MM.1S (cell line): ENCODE results near the gene TPST1.

Experiments used
- DNase-seq: peaks from one replicate; pipeline ENCODE4 v3.0.0-alpha.2; 2015
- H2AFZ ChIP-seq: fragments of 300-600 bp; sonication (generic); 2 replicates; pipeline ENCODE4 v1.6.0; 2016; ENCODE audit warnings: antibody characterized with exemption, low read length
- H3F3A ChIP-seq: fragments of 300-600 bp; sonication (generic); 2 replicates; pipeline ENCODE4 v1.6.1; 2016; ENCODE audit warnings: mild to moderate bottlenecking, antibody characterized with exemption, low read length, moderate library complexity, mixed read lengths; ENCODE audit not compliant: insufficient read depth
- H3K27ac ChIP-seq: fragments of 300-600 bp; sonication (generic); 2 replicates; pipeline ENCODE4 v1.5.1; 2016; ENCODE audit warnings: mild to moderate bottlenecking, low read length
- H3K27me3 ChIP-seq: fragments of 300-600 bp; sonication (generic); replicated peaks from 2 replicates; pipeline ENCODE4 v1.6.0; 2016; ENCODE audit warnings: low read length; ENCODE audit not compliant: insufficient read depth
- H3K36me3 ChIP-seq: fragments of 300-600 bp; sonication (generic); replicated peaks from 2 replicates; pipeline ENCODE4 v1.6.1; 2016; ENCODE audit warnings: mild to moderate bottlenecking, low read length, mixed read lengths; ENCODE audit not compliant: insufficient read depth
- H3K4me1 ChIP-seq: fragments of 300-600 bp; sonication (generic); 2 replicates; pipeline ENCODE4 v1.6.1; 2016; ENCODE audit warnings: low read length, mixed read lengths
- H3K4me2 ChIP-seq: fragments of 300-600 bp; sonication (generic); 2 replicates; pipeline ENCODE4 v1.6.0; 2016; ENCODE audit warnings: low read depth, low read length
- H3K4me3 ChIP-seq: fragments of 300-600 bp; sonication (generic); 2 replicates; pipeline ENCODE4 v1.5.1; 2016; ENCODE audit warnings: low read length, mixed read lengths
- H3K79me2 ChIP-seq: fragments of 300-600 bp; sonication (generic); 2 replicates; pipeline ENCODE4 v1.6.1; 2016; ENCODE audit warnings: mixed run types, low read length, mixed read lengths
- H3K9ac ChIP-seq: fragments of 300-600 bp; sonication (generic); 2 replicates; pipeline ENCODE4 v1.6.1; 2016; ENCODE audit warnings: low read length, mixed read lengths
- H3K9me2 ChIP-seq: fragments of 300-600 bp; sonication (generic); replicated peaks from 2 replicates; pipeline ENCODE4 v1.6.1; 2016; ENCODE audit warnings: mild to moderate bottlenecking, low read length, mixed read lengths; ENCODE audit not compliant: insufficient read depth
- H3K9me3 ChIP-seq: fragments of 300-600 bp; sonication (generic); replicated peaks from 2 replicates; pipeline ENCODE4 v1.6.1; 2016; ENCODE audit warnings: mild to moderate bottlenecking, low read length, mixed read lengths; ENCODE audit not compliant: insufficient read depth
- H4K20me1 ChIP-seq: fragments of 300-600 bp; sonication (generic); 2 replicates; pipeline ENCODE4 v1.6.1; 2016; ENCODE audit warnings: mild to moderate bottlenecking, low read length, moderate library complexity, mixed read lengths; ENCODE audit not compliant: insufficient read depth
- EZH2 ChIP-seq: fragments of 300-600 bp; sonication (generic); optimal IDR thresholded peaks from 2 replicates; pipeline ENCODE3; 2017; ENCODE audit warnings: low read depth, mild to moderate bottlenecking, antibody characterized with exemption, low read length, mixed read lengths
- EZH2phosphoT487 ChIP-seq: fragments of 300-600 bp; sonication (generic); IDR thresholded peaks from 2 replicates; pipeline ENCODE4 v1.6.1; 2018; ENCODE audit warnings: antibody characterized with exemption, low read length
- TF ChIP-seq, protein P1 (sequence below): fragments of 300-600 bp; sonication (generic); IDR thresholded peaks from 2 replicates; pipeline ENCODE4 v1.5.1; 2016; ENCODE audit warnings: antibody characterized with exemption, low read length, mixed read lengths

The TPST1 gene

GRCh38 chr7:66296557-66296956 is 91.4 kb downstream of the TPST1 start:
- DNase-seq, result no peak
- Histone ChIP-seq H2AFZ (no peak overlapping the region), H3F3A (no peaks in the 10 kb centered on the region), H3K9ac (no peak overlapping the region), H3K79me2 (no peaks in the 10 kb centered on the region), H4K20me1 (no peaks in the 10 kb centered on the region), H3K27me3 (no peaks in the 10 kb centered on the region), H3K4me1 (no peaks in the 10 kb centered on the region), H3K27ac (no peak overlapping the region), H3K36me3 (no peaks in the 10 kb centered on the region), H3K4me3 (no peak overlapping the region), H3K9me3 (no peaks in the 10 kb centered on the region), H3K9me2 (no peaks in the 10 kb centered on the region), H3K4me2 (no peak overlapping the region)
- TF ChIP-seq EZH2phosphoT487, result no peak
- TF ChIP-seq, protein P1, sequence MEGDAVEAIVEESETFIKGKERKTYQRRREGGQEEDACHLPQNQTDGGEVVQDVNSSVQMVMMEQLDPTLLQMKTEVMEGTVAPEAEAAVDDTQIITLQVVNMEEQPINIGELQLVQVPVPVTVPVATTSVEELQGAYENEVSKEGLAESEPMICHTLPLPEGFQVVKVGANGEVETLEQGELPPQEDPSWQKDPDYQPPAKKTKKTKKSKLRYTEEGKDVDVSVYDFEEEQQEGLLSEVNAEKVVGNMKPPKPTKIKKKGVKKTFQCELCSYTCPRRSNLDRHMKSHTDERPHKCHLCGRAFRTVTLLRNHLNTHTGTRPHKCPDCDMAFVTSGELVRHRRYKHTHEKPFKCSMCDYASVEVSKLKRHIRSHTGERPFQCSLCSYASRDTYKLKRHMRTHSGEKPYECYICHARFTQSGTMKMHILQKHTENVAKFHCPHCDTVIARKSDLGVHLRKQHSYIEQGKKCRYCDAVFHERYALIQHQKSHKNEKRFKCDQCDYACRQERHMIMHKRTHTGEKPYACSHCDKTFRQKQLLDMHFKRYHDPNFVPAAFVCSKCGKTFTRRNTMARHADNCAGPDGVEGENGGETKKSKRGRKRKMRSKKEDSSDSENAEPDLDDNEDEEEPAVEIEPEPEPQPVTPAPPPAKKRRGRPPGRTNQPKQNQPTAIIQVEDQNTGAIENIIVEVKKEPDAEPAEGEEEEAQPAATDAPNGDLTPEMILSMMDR, result no peak
- TF ChIP-seq EZH2, result no peak

- Histone ChIP-seq H3K9me2 (no peaks in the 10 kb centered on the region), H3K9me3 (no peaks in the 10 kb centered on the region), H3K36me3 (no peaks in the 10 kb centered on the region), H3K79me2 (no peaks in the 10 kb centered on the region), H2AFZ (no peak overlapping the region), H3K4me3 (no peak overlapping the region), H3K4me1 (no peaks in the 10 kb centered on the region), H3K27ac (no peak overlapping the region), H3K9ac (no peak overlapping the region), H3K27me3 (no peaks in the 10 kb centered on the region), H4K20me1 (no peaks in the 10 kb centered on the region), H3K4me2 (no peak overlapping the region), H3F3A (no peaks in the 10 kb centered on the region)
- TF ChIP-seq, protein P1, result no peak
- TF ChIP-seq EZH2 (no peak), EZH2phosphoT487 (no peak)
- DNase-seq, result no peak
These were observed 92.4 kb downstream of the TPST1 start for GRCh38 chr7:66297579-66297978.

- DNase-seq, result no peak
- H3K4me1 ChIP-seq, result no peaks in the 10 kb centered on the region
These were observed 96.1 kb downstream of the TPST1 start for GRCh38 chr7:66301249-66301648.

More at GRCh38 chr7:66301249-66301648, 96.1 kb downstream of the TPST1 start:
- no peak overlapping the region for H3K4me3 ChIP-seq
- no peaks in the 10 kb centered on the region for H3K27me3 ChIP-seq
- H3K9ac ChIP-seq, result no peak overlapping the region
- no peaks in the 10 kb centered on the region for H3K9me2 ChIP-seq
- no peaks in the 10 kb centered on the region for H3K79me2 ChIP-seq
- H4K20me1 ChIP-seq, result no peaks in the 10 kb centered on the region
- H3F3A ChIP-seq, result no peaks in the 10 kb centered on the region
- H3K27ac ChIP-seq, result no peak overlapping the region
- H3K9me3 ChIP-seq, result no peaks in the 10 kb centered on the region
- no peak for TF ChIP-seq EZH2
- TF ChIP-seq, protein P1, result no peak
- TF ChIP-seq EZH2phosphoT487, result no peak
- no peak overlapping the region for H3K4me2 ChIP-seq
- H2AFZ ChIP-seq, result no peak overlapping the region
- H3K36me3 ChIP-seq, result no peaks in the 10 kb centered on the region
